ENCODE measurements around the gene FECH.
"Not testable (repeated sequence)": the region's sequence is repeated elsewhere in the genome, so short reads cannot be mapped to it uniquely, and the experiment has no call there.

The FECH gene

DNA sequence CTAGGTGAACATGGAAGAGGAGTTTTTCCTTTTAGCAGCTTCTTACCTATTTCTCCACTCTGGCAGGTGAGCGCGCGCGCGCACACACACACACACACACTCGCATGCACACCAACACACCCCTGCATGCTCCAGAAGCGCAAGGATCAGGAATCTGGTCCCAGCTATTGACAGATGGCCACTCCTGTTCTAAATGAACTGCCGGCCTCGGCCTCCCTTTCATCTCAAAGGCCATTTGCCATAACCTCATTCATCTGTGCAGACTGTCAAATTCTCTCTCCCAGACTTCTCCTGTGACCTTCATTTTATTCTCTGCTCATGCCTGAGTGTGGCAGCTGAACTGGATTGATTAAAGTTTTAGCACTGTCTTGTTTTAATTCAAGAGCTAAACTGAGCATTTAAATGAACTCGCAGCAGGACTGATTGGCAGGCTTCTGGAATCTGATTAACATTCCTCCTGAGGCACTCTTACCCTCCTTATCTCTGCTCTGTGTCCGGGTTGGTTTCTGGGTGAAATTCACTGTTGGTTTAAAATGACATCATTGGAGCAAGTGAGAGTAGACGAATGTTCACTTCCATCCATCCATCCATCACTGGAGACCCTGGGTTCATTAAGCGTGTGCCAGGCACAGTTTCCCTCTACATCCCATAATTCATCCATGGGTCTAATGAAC lies 58.8 kb downstream of the FECH start:
- DNase-seq: no peak

DNA sequence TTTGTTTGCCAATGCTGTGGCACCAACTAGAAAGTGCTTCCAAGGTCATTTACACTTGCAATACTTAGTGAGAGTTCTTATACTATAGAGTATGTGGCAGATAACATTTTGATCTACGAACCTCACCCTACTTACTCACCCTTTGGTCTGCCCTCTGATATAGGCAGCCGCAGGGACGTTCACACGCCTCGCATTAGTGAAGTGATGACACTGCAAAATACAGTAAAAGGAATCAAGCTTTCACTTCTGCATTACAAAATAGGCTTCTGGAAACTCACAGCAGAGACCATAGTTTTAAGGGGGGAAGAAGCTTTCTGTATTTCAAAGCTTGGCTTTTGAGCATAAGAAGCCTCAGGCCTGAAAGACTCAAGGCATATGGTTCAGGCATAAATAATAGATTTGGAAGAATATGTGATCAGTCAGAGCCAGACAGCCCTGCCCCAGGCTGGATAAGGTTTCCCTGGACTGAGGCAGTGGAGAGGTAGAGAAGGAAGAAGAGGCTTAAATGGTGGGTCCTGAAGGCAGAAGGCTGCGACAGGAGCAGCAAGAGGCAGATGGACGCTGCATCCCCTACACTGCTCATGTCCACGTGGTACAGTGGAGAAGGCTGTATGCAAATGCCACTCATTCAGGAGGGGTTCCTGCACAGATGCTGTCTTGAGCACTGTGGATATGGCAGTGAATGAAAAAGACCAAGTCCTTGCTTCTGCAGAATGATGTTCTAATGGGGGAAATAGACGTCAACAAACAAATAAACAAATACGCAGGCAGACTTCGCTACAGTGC lies 63.1 kb downstream of the FECH start:
- no peak for DNase-seq

DNA sequence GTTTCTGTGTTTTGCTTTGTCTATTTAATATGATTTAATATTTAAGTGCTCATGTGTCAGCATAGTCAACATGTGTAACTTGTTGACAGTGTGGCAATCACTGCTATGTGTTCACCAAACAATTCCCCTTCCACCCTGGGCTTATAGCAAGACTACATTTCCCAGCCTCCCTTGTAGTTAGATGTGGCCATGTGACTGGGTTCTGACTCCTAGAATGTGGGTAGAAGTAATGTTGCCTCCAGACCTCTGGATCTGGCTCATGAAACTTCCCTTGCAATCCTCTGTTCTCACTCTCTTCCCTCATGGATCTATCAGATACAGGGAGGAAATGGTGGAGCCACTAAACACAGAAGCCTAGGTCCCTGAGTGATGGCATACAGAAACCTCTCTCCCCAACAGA lies 64.2 kb downstream of the FECH start:
- DNase-seq: not testable (repeated sequence)

DNA sequence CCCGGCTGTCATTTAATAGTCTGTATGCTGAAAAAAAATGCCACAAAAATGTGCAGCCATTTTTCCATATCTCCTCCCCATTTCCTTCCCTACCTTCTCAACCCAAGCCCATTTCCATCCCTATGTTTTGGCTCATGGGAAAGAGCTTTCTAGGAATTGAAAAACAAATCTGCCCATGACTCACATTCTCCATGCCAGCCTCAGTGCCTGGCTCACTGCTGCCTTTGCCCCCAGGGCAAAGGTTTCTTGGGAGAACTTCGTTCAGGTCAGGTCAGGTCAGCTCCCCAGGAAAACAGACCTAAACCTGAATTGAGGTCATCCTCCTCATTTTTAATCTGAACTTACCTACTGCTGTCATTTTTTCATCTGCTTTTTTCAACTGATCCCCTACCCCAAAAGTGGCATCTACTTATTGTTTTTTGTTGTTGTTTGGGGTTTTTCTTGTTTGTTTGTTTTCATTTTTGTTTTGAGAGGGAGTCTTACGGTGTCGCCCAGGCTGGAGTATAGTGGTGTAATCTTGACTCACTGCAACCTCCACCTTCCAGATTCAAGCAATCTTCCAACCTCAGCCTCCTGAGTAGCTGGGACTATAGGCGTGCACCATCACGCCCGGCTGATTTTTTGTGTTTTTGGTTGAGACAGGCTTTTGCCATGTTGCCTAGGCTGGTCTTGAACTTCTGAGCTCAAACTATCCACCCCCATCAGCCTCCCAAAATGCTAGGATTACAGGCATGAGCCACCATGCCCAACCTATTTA lies 66.7 kb downstream of the FECH start:
- DNase-seq: no peak

DNA sequence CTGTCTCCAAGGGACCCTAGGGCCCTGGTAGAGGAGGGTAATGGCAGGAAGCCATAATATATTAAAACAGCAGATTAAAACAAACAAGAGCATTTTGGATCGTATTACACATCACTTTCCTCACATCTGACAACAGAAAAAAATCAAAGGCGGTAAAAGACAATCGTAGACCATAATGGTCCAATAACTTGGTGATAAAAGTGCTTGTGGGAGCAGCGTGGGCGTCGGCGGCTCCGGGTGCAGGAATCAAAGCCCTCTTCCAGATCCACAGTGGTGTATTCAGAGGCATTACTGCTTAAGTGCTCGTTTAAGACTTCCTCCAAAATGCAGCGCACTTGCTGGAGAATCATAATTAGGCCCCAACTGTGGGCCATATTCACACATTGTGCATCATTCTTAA lies 68.0 kb downstream of the FECH start:
- no peak for DNase-seq

DNA sequence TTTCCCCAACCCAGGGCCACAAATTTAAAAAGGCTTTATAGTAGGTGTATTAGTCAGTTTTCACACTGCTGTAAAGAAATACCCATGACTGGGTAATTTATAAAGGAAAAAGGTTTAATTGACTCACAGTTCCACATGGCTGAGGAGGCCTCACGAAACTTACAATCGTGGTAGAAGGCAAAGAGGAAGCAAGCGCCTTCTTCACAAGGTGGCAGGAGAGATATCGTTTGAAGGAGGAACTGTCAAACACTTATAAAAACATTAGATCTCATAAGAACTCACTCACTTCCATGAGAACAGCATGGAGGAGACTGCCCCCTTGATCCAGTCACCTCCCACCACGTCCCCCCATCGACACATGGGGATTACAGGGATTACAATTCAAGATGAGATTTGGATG lies 70.4 kb downstream of the FECH start:
- no peak for DNase-seq

DNA sequence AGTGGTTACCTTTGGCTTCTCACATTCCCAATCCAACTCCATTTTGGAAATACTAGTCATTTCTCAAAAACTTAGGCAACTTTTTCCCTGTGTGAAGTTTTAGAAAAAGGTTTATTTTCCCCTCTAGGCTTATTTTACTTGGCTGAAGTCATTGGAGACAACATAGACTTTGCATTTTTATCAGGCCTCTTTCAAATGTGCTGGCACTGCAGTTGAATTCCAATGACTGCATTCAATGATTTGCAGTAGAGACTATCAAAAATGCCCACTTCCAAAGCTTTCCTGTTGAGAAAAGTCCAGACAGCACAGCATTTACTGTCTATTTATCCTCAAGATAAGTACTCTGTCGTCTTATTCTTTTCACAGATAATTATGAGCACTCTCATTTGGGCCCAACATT lies 81.3 kb downstream of the FECH start:
- DNase-seq: no peak

DNA sequence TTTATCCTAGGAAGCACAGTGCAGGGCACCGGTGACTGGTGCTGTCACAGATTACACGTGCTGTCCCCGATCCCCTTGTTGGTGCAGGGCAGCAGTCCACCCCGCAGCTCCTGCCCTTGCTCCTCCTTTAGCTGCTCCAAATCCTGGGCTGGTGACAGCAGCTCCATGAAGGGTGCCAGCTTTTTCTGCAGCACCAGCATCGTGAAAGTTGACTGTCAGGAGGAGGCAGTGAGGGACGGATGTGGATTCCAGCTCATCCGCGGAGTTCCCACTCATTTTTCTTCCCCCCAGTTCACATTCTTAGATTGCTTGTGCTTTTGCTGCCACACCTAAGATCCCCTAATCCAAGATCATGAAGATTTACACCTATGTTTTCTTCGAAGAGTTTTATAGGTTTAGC lies 83.9 kb downstream of the FECH start:
- DNase-seq: no peak

DNA sequence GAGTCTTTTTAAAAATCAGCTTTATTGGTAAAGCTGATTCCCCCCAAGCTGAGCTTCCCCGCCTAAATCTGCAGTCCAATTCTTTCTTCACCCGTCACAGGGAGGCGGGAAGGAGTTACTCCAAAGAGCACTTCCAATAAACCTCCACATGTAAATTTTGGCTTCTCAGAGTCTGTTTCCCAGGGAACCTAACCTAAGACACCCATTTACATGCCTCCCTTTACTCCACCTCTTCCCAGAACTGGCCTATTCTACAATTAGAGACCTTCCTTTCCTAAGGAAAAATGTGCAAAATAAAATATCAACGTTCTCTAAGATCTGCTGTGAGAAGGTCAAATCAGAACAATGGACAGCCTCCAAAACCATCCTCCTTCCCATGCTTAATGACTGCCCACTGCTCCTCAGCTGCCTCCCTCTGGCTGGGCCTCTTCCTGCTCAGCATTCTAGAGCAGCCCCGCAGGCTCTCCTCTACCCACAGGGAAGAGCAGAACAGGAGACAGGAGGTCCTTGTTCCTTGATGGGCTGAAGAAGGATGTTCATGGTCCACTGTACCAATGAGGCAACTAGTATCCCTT lies 87.7 kb downstream of the FECH start:
- DNase-seq: no peak
